ENCODE data around the gene RALY. TPM values are rescaled to one million over a fixed set of nuclear protein-coding genes. Genes with fewer than 3 reads are reported as not detected.

The RALY gene
- total and polyA plus RNA-seq, 2 donors (not counting 3 experiments of a cell fraction or from before 2014, with no cell fraction given) = 142 to 146 TPM

DNA sequence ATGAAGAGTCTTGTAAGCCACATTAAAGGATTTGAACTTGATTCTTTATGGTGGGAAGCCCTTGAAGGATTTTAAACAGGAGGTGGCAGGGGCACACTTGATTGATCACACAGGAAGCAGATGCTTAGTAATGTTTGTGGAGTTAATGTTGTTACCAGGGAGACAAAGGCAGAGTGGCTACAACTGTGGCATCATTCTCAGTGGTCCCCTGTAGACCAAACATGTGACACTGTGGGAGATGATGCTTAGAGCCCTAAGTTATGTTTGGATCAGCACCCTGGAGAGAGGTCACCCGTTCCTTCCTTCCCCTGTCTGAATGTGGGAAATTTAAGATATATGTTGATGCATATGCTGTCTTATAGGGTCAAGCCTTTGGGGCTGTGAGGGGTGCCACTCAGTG, 65.1 kb downstream of the RALY start:
- TF ChIP-seq JUN (IDR thresholded peaks at IDR 0.05; ENCODE audit: borderline replicate concordance, insufficient read depth, insufficient read length, low read depth) = no peak
- TF ChIP-seq, protein P1, sequence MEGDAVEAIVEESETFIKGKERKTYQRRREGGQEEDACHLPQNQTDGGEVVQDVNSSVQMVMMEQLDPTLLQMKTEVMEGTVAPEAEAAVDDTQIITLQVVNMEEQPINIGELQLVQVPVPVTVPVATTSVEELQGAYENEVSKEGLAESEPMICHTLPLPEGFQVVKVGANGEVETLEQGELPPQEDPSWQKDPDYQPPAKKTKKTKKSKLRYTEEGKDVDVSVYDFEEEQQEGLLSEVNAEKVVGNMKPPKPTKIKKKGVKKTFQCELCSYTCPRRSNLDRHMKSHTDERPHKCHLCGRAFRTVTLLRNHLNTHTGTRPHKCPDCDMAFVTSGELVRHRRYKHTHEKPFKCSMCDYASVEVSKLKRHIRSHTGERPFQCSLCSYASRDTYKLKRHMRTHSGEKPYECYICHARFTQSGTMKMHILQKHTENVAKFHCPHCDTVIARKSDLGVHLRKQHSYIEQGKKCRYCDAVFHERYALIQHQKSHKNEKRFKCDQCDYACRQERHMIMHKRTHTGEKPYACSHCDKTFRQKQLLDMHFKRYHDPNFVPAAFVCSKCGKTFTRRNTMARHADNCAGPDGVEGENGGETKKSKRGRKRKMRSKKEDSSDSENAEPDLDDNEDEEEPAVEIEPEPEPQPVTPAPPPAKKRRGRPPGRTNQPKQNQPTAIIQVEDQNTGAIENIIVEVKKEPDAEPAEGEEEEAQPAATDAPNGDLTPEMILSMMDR (IDR thresholded peaks at IDR 0.05; ENCODE audit: extremely low read depth in 1 of 2, insufficient read depth in 1 of 2, low read depth in 1 of 2, low read length in 2 of 2) = no peak
- TF ChIP-seq MYC (IDR thresholded peaks at IDR 0.05; ENCODE audit: low read depth, low read length) = no peak
- no peak for TF ChIP-seq GATA2 (IDR thresholded peaks at IDR 0.05; ENCODE audit: insufficient read depth, insufficient read length, low read depth, low read length)
- TF ChIP-seq POLR2AphosphoS5 (IDR thresholded peaks at IDR 0.05; ENCODE audit: insufficient read depth, low read depth, low read length) = no peak
- TF ChIP-seq EZH2 (IDR thresholded peaks at IDR 0.05; ENCODE audit: borderline replicate concordance, low read depth, low read length, severe bottlenecking) = no peak
- TF ChIP-seq FOS (IDR thresholded peaks at IDR 0.05; ENCODE audit: borderline replicate concordance, insufficient read depth, low read length) = no peak
- TF ChIP-seq, protein P2, sequence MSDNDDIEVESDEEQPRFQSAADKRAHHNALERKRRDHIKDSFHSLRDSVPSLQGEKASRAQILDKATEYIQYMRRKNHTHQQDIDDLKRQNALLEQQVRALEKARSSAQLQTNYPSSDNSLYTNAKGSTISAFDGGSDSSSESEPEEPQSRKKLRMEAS (IDR thresholded peaks at IDR 0.05; ENCODE audit: insufficient read depth, insufficient read length) = no peak
- ChIA-PET CTCF (no interaction called here), POLR2A (no interaction called here)
- H3K27ac ChIP-seq (ENCODE audit: insufficient read depth, low read depth, low read length) = no peak overlapping the region
- H3K4me2 ChIP-seq (ENCODE audit: insufficient read depth, low read length) = no peak overlapping the region
- peaks cover 70% of the 10 kb centered on the region for H3K79me2 ChIP-seq (ENCODE audit: control insufficient read depth, insufficient read depth, low read length)
- dilution Hi-C loops (cut with MboI; ENCODE audit: extremely low pct_ligation_motif_present, low sequenced_read_pairs) (no loop called here), intact Hi-C loops (cut with micrococcal nuclease) (no loop called here)
- H3K4me3 ChIP-seq (replicated peaks in 1 of 3; ENCODE audit: insufficient read depth in 1 of 3, low read depth in 1 of 3, low read length in 3 of 3) = no peak overlapping the region
- H3K9ac ChIP-seq (replicated peaks; ENCODE audit: extremely low read depth, insufficient read depth, low read length) = no peak overlapping the region
- FAIRE-seq (no peak), DNase-seq (ENCODE audit: low read depth, low spot score) (peak; percentile 29)
- H2AFZ ChIP-seq (ENCODE audit: low read depth, low read length) = no peak overlapping the region
- H3K4me1 ChIP-seq (ENCODE audit: control insufficient read depth, extremely low read depth, insufficient read depth, low read length) = peaks cover 5% of the 10 kb centered on the region
- H3K9me1 ChIP-seq (replicated peaks; ENCODE audit: control insufficient read depth, extremely low read depth, insufficient read depth, low read length) = no peaks in the 10 kb centered on the region
- no TSS peak for BruUV-seq (replicated peaks)
- H4K20me1 ChIP-seq (replicated peaks; ENCODE audit: control insufficient read depth, extremely low read depth, insufficient read depth, low read length) = peaks cover 9% of the 10 kb centered on the region
- H3K27me3 ChIP-seq (ENCODE audit: control insufficient read depth in 2 of 2, insufficient read depth in 2 of 2, low read length in 2 of 2) = no peaks in the 10 kb centered on the region
- no peaks in the 10 kb centered on the region for H3K36me3 ChIP-seq (ENCODE audit: control insufficient read depth in 2 of 2, extremely low read depth in 1 of 2, insufficient read depth in 2 of 2, low read length in 2 of 2)
- no peaks in the 10 kb centered on the region for H3K9me3 ChIP-seq (replicated peaks; ENCODE audit: control insufficient read depth, insufficient read depth, low read length)

Data from endothelial cell of umbilical vein (primary cell).